ENCODE data around the gene ZMYND15. TPM values are rescaled to one million over a fixed set of nuclear protein-coding genes. Genes with fewer than 3 reads are reported as not detected.
"Not testable (repeated sequence)": the region's sequence is repeated elsewhere in the genome, so short reads cannot be mapped to it uniquely, and the experiment has no call there.

ZMYND15 gene
- total and polyA plus RNA-seq, 2 experiments from 2014 or later = 2.9 to 4.1 TPM

DNA sequence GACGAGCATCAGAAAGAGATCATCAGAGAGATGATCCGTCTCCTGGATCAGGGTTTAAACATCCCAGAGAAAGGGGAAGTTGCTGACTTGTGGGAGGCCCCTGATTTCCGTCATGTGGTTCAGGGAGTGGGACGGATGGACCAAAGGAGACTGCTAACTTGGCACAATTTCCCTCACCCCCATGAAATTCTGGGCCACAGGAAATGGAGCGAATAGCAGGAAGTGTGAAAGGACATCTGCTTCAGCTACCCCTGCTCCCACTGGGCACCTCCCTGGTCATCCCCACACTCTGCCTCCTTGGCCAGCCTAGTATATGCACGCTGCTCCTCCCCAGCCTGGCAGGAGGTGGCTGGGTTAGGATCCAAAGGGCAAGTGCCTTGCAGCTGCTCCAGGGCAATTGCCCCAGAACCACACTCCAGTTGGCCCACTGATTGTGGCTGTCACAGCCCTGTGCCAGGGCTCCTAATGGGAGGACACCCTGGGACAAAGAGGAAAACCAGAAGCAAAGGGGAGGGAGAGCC is 27.9 kb upstream of the ZMYND15 start:
- peak overlapping the region; percentile 85 for H3K4me2 ChIP-seq
- no peak overlapping the region for H3K27ac ChIP-seq

GRCh38 chr17:4712526-4712925 is 27.1 kb upstream of the ZMYND15 start:
- no peaks in the 10 kb centered on the region for H3K36me3 ChIP-seq (replicated peaks; ENCODE audit: insufficient read depth, low read depth)
- no peaks in the 10 kb centered on the region for H4K20me1 ChIP-seq (ENCODE audit: insufficient read depth, poor library complexity, severe bottlenecking)
- TF ChIP-seq, protein P1, sequence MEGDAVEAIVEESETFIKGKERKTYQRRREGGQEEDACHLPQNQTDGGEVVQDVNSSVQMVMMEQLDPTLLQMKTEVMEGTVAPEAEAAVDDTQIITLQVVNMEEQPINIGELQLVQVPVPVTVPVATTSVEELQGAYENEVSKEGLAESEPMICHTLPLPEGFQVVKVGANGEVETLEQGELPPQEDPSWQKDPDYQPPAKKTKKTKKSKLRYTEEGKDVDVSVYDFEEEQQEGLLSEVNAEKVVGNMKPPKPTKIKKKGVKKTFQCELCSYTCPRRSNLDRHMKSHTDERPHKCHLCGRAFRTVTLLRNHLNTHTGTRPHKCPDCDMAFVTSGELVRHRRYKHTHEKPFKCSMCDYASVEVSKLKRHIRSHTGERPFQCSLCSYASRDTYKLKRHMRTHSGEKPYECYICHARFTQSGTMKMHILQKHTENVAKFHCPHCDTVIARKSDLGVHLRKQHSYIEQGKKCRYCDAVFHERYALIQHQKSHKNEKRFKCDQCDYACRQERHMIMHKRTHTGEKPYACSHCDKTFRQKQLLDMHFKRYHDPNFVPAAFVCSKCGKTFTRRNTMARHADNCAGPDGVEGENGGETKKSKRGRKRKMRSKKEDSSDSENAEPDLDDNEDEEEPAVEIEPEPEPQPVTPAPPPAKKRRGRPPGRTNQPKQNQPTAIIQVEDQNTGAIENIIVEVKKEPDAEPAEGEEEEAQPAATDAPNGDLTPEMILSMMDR (IDR thresholded peaks at IDR 0.05; ENCODE audit: poor library complexity) = no peak
- TF ChIP-seq EZH2 (IDR thresholded peaks at IDR 0.05; ENCODE audit: borderline replicate concordance) (no peak), EZH2phosphoT487 (IDR thresholded peaks at IDR 0.05; ENCODE audit: low read depth, severe bottlenecking, unreplicated experiment) (no peak)
- no peak overlapping the region for H3K27ac ChIP-seq
- H3K9me2 ChIP-seq (replicated peaks; ENCODE audit: insufficient read depth) = no peaks in the 10 kb centered on the region
- peaks cover 13% of the 10 kb centered on the region for H3K79me2 ChIP-seq
- H3K4me3 ChIP-seq = no peak overlapping the region
- H3K4me2 ChIP-seq = peak overlapping the region; percentile 85
- no peak overlapping the region for H2AFZ ChIP-seq
- no peaks in the 10 kb centered on the region for H3K27me3 ChIP-seq
- no peak for DNase-seq (ENCODE audit: low spot score)
- no peaks in the 10 kb centered on the region for H3K9me3 ChIP-seq (ENCODE audit: low read depth)
- WGBS (ENCODE audit: low lambda C conversion rate, missing lambda C conversion rate) = 92% methylated on average over 3 of the region's 3 CpGs
- H3K4me1 ChIP-seq (ENCODE audit: insufficient read depth) = peaks cover 17% of the 10 kb centered on the region

More for the DNA sequence above, 27.9 kb upstream of the ZMYND15 start:
- Histone ChIP-seq H3K36me3 (replicated peaks; ENCODE audit: insufficient read depth, low read depth) (no peaks in the 10 kb centered on the region), H3K4me1 (ENCODE audit: insufficient read depth) (peaks cover 17% of the 10 kb centered on the region), H3K27me3 (no peaks in the 10 kb centered on the region), H4K20me1 (ENCODE audit: insufficient read depth, poor library complexity, severe bottlenecking) (no peaks in the 10 kb centered on the region), H3K9me2 (replicated peaks; ENCODE audit: insufficient read depth) (no peaks in the 10 kb centered on the region), H3K79me2 (peaks cover 13% of the 10 kb centered on the region), H3K4me3 (no peak overlapping the region), H2AFZ (no peak overlapping the region), H3K9me3 (ENCODE audit: low read depth) (no peaks in the 10 kb centered on the region)
- DNase-seq (ENCODE audit: low spot score) = no peak
- 73% methylated on average over 6 of the region's 6 CpGs for WGBS (ENCODE audit: low lambda C conversion rate, missing lambda C conversion rate)
- no peak for TF ChIP-seq EZH2phosphoT487 (IDR thresholded peaks at IDR 0.05; ENCODE audit: low read depth, severe bottlenecking, unreplicated experiment)
- TF ChIP-seq, protein P1 (IDR thresholded peaks at IDR 0.05; ENCODE audit: poor library complexity) = no peak
- no peak for TF ChIP-seq EZH2 (IDR thresholded peaks at IDR 0.05; ENCODE audit: borderline replicate concordance)

- Histone ChIP-seq H3K79me2 (peaks cover 13% of the 10 kb centered on the region), H3K4me1 (ENCODE audit: insufficient read depth) (peaks cover 14% of the 10 kb centered on the region)
- not testable (repeated sequence) for DNase-seq (ENCODE audit: low spot score); H3K27ac ChIP-seq; H3K9me3 ChIP-seq (ENCODE audit: low read depth); H2AFZ ChIP-seq; H3K4me2 ChIP-seq; H4K20me1 ChIP-seq (ENCODE audit: insufficient read depth, poor library complexity, severe bottlenecking); H3K36me3 ChIP-seq (replicated peaks; ENCODE audit: insufficient read depth, low read depth); H3K27me3 ChIP-seq; H3K4me3 ChIP-seq; H3K9me2 ChIP-seq (replicated peaks; ENCODE audit: insufficient read depth)
- WGBS (ENCODE audit: low lambda C conversion rate, missing lambda C conversion rate) = 93% methylated on average over 10 of the region's 15 CpGs
Measured at GRCh38 chr17:4714340-4715062, 25.1 kb upstream of the ZMYND15 start.

DNA sequence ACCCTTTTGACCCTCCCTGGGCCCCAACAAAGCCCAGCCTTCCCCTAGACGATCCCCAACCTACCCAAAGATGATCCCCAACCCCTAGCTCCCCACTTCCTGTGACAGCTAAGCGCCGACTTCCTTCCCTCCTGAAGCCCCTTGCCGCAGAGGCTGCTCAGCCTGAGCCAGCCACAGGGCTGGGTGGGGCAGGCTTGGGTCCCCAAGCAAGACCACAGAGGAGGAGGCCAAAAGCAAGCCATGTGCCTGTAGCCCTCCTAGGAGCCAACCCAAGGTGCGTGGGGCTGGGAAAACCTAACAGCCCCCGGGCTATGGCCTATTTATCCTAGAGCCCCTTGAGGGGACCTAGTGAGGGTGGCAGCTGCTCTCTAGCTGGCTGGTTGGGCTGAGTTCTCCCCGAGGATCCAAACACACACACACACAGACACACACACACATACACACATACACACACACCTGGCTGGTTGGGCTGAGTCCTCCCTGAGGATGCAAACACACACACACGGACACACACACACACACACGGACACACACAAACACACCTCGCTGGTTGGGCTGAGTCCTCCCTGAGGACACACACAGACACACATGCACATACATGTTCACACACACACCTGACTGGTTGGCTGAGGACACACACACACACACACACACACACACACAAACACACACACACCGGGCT is 24.4 kb upstream of the ZMYND15 start:
- H3K27ac ChIP-seq = no peak overlapping the region
- WGBS (ENCODE audit: low lambda C conversion rate, missing lambda C conversion rate) = 92% methylated on average over 9 of the region's 11 CpGs
- no peak overlapping the region for H2AFZ ChIP-seq
- H3K4me2 ChIP-seq = no peak overlapping the region
- H4K20me1 ChIP-seq (ENCODE audit: insufficient read depth, poor library complexity, severe bottlenecking) = no peaks in the 10 kb centered on the region
- no peaks in the 10 kb centered on the region for H3K9me2 ChIP-seq (replicated peaks; ENCODE audit: insufficient read depth)
- H3K27me3 ChIP-seq = no peaks in the 10 kb centered on the region
- TF ChIP-seq EZH2phosphoT487 (IDR thresholded peaks at IDR 0.05; ENCODE audit: low read depth, severe bottlenecking, unreplicated experiment) = no peak
- no peak for TF ChIP-seq EZH2 (IDR thresholded peaks at IDR 0.05; ENCODE audit: borderline replicate concordance)
- TF ChIP-seq, protein P1 (IDR thresholded peaks at IDR 0.05; ENCODE audit: poor library complexity) = no peak
- H3K36me3 ChIP-seq (replicated peaks; ENCODE audit: insufficient read depth, low read depth) = no peaks in the 10 kb centered on the region
- H3K9me3 ChIP-seq (ENCODE audit: low read depth) = no peaks in the 10 kb centered on the region
- DNase-seq (ENCODE audit: low spot score) = no peak
- H3K79me2 ChIP-seq = peaks cover 13% of the 10 kb centered on the region
- H3K4me3 ChIP-seq = no peak overlapping the region
- peaks cover 14% of the 10 kb centered on the region for H3K4me1 ChIP-seq (ENCODE audit: insufficient read depth)

Measured in hepatocyte (in vitro differentiated cells).